ENCODE measurements around the gene MRPL3. TPM values are rescaled to one million over a fixed set of nuclear protein-coding genes. Genes with fewer than 3 reads are reported as not detected.

The MRPL3 gene
- total RNA-seq, 1 donor from 2014 or later = 61.6 TPM

DNA sequence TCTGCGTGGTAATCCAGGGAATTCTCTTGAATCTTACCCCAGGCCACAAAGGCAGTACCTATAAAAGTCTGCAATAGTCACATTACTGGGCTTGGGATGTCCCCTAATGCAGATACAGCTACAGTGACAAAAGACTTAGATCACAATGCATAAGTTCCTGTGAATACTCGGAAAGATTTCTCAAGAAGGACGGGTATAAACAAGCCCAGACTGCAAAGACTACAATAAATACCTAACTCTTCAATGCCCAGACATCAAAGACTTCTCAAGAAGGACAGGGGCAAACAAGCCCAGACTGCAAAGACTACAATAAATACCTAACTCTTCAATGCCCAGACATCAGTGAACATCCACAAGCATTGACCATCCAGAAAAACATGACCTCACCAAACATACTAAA is 70.3 kb downstream of the MRPL3 start:
- Histone ChIP-seq H3K36me3 (ENCODE audit: control insufficient read depth in 3 of 3, insufficient read depth in 3 of 3, low read length in 3 of 3) (no peaks in the 10 kb centered on the region), H3K9ac (ENCODE audit: low read depth in 1 of 3, low read length in 3 of 3) (no peak overlapping the region), H3K4me3 (ENCODE audit: low read length in 3 of 3) (no peak overlapping the region), H3K27ac (ENCODE audit: low read depth, low read length) (no peak overlapping the region), H3K4me1 (ENCODE audit: control insufficient read depth in 3 of 3, insufficient read depth in 3 of 3, low read length in 3 of 3) (no peaks in the 10 kb centered on the region), H3K27me3 (ENCODE audit: control insufficient read depth in 3 of 3, insufficient read depth in 3 of 3, low read length in 3 of 3) (no peaks in the 10 kb centered on the region), H3K9me3 (ENCODE audit: control insufficient read depth in 3 of 3, low read length in 3 of 3) (no peaks in the 10 kb centered on the region)

DNA sequence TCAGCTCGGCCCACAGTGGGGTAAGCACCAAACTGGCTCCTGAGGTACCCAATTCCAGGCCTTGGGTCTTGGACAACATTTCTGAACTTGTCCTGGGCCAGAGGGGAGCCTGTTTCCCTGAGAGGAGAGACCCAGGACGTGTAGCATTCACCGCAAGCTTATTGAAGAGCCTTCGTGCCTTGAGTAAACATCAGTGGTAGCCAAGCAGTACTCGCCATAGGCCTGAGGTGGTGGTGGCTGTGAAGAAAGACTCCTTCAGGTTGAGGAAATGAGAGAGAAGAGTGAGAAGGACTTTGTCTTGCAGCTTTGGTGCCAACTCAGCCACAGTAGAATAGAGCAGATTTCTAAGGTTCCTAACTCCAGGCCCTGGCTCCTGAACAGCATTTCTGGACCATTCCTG is 71.0 kb downstream of the MRPL3 start:
- Histone ChIP-seq H3K27ac (ENCODE audit: low read depth, low read length) (no peak overlapping the region), H3K9ac (ENCODE audit: low read depth in 1 of 3, low read length in 3 of 3) (no peak overlapping the region), H3K36me3 (ENCODE audit: control insufficient read depth in 3 of 3, insufficient read depth in 3 of 3, low read length in 3 of 3) (no peaks in the 10 kb centered on the region), H3K4me1 (ENCODE audit: control insufficient read depth in 3 of 3, insufficient read depth in 3 of 3, low read length in 3 of 3) (no peaks in the 10 kb centered on the region), H3K4me3 (ENCODE audit: low read length in 3 of 3) (no peak overlapping the region), H3K9me3 (ENCODE audit: control insufficient read depth in 3 of 3, low read length in 3 of 3) (no peaks in the 10 kb centered on the region), H3K27me3 (ENCODE audit: control insufficient read depth in 3 of 3, insufficient read depth in 3 of 3, low read length in 3 of 3) (no peaks in the 10 kb centered on the region)

DNA sequence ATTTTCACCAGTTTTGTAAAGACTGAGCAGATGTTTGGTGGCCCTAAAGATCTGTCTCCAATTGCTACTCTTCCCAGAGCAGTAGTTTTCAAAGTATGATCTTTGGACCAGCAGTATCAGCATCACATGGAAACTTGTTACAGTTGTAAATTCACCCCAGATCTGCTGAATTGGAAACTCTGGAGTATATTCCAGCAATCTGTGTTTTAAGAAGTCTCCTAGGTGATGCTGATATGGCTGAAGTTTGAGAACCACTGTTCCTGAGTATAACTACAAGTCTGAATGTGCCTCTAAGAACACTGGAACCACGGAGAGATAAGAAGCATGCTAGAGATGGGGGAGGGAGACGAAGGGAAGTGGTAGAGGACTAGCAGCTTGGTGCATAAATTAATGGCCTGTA is 75.5 kb downstream of the MRPL3 start:
- H3K36me3 ChIP-seq (ENCODE audit: control insufficient read depth in 3 of 3, insufficient read depth in 3 of 3, low read length in 3 of 3) = no peaks in the 10 kb centered on the region
- no peak overlapping the region for H3K9ac ChIP-seq (ENCODE audit: low read depth in 1 of 3, low read length in 3 of 3)
- no peak overlapping the region for H3K27ac ChIP-seq (ENCODE audit: low read depth, low read length)
- H3K27me3 ChIP-seq (ENCODE audit: control insufficient read depth in 3 of 3, insufficient read depth in 3 of 3, low read length in 3 of 3) = no peaks in the 10 kb centered on the region
- no peak overlapping the region for H3K4me3 ChIP-seq (ENCODE audit: low read length in 3 of 3)
- H3K4me1 ChIP-seq (ENCODE audit: control insufficient read depth in 3 of 3, insufficient read depth in 3 of 3, low read length in 3 of 3) = no peaks in the 10 kb centered on the region
- no peaks in the 10 kb centered on the region for H3K9me3 ChIP-seq (ENCODE audit: control insufficient read depth in 3 of 3, low read length in 3 of 3)

- no peak overlapping the region for H3K9ac ChIP-seq (ENCODE audit: low read depth in 1 of 3, low read length in 3 of 3)
- no peak overlapping the region for H3K4me3 ChIP-seq (ENCODE audit: low read length in 3 of 3)
- H3K9me3 ChIP-seq (ENCODE audit: control insufficient read depth in 3 of 3, low read length in 3 of 3) = no peaks in the 10 kb centered on the region
- H3K4me1 ChIP-seq (ENCODE audit: control insufficient read depth in 3 of 3, insufficient read depth in 3 of 3, low read length in 3 of 3) = no peaks in the 10 kb centered on the region
- H3K36me3 ChIP-seq (ENCODE audit: control insufficient read depth in 3 of 3, insufficient read depth in 3 of 3, low read length in 3 of 3) = no peaks in the 10 kb centered on the region
- no peaks in the 10 kb centered on the region for H3K27me3 ChIP-seq (ENCODE audit: control insufficient read depth in 3 of 3, insufficient read depth in 3 of 3, low read length in 3 of 3)
- no peak overlapping the region for H3K27ac ChIP-seq (ENCODE audit: low read depth, low read length)
These were observed 80.7 kb downstream of the MRPL3 start for GRCh38 chr3:131421957-131422498.

- Histone ChIP-seq H3K36me3 (ENCODE audit: control insufficient read depth in 3 of 3, insufficient read depth in 3 of 3, low read length in 3 of 3) (no peaks in the 10 kb centered on the region), H3K27ac (ENCODE audit: low read depth, low read length) (no peak overlapping the region), H3K9ac (ENCODE audit: low read depth in 1 of 3, low read length in 3 of 3) (no peak overlapping the region), H3K27me3 (ENCODE audit: control insufficient read depth in 3 of 3, insufficient read depth in 3 of 3, low read length in 3 of 3) (no peaks in the 10 kb centered on the region), H3K4me3 (ENCODE audit: low read length in 3 of 3) (no peak overlapping the region), H3K9me3 (ENCODE audit: control insufficient read depth in 3 of 3, low read length in 3 of 3) (no peaks in the 10 kb centered on the region), H3K4me1 (ENCODE audit: control insufficient read depth in 3 of 3, insufficient read depth in 3 of 3, low read length in 3 of 3) (no peaks in the 10 kb centered on the region)
These were observed 81.5 kb downstream of the MRPL3 start for GRCh38 chr3:131421301-131421700.

- H3K27me3 ChIP-seq (ENCODE audit: control insufficient read depth in 3 of 3, insufficient read depth in 3 of 3, low read length in 3 of 3) = no peaks in the 10 kb centered on the region
- no peak overlapping the region for H3K4me3 ChIP-seq (ENCODE audit: low read length in 3 of 3)
- H3K27ac ChIP-seq (ENCODE audit: low read depth, low read length) = no peak overlapping the region
- H3K36me3 ChIP-seq (ENCODE audit: control insufficient read depth in 3 of 3, insufficient read depth in 3 of 3, low read length in 3 of 3) = no peaks in the 10 kb centered on the region
- no peaks in the 10 kb centered on the region for H3K9me3 ChIP-seq (ENCODE audit: control insufficient read depth in 3 of 3, low read length in 3 of 3)
- no peaks in the 10 kb centered on the region for H3K4me1 ChIP-seq (ENCODE audit: control insufficient read depth in 3 of 3, insufficient read depth in 3 of 3, low read length in 3 of 3)
- no peak overlapping the region for H3K9ac ChIP-seq (ENCODE audit: low read depth in 1 of 3, low read length in 3 of 3)
These were observed 85.0 kb downstream of the MRPL3 start for GRCh38 chr3:131417751-131418150.

Small RNA genes within 50 kb of the gene (small RNA-seq; reads per million reads assigned to genes)
- not detected for gene AC107027.2
- gene SNORA58 = 6.2 reads per million, percentile 91 among the genes with 10 or more reads in this experiment

Other genes starting within 250 kb of the MRPL3 start
- gene NUDT16, start 121.2 kb downstream of the MRPL3 start, total RNA-seq = 8.9 TPM